H7 (cell line): ENCODE results near the gene SLC15A1. TPM values are rescaled to one million over a fixed set of nuclear protein-coding genes. Genes with fewer than 3 reads are reported as not detected.

Source experiments
- DNase-seq: peaks from one replicate; pipeline ENCODE4 v3.0.0; 2012
- H3K27me3 ChIP-seq: 2 replicates; pipeline ENCODE4 v1.6.0; 2011; ENCODE audit warnings: mild to moderate bottlenecking, low read length; ENCODE audit not compliant: control insufficient read depth, insufficient read depth
- H3K36me3 ChIP-seq: replicated peaks from 2 replicates; pipeline ENCODE4 v1.5.1; 2011; ENCODE audit warnings: low read length; ENCODE audit not compliant: control insufficient read depth, insufficient read depth
- H3K4me3 ChIP-seq: 2 replicates; pipeline ENCODE4 v1.5.1; 2011; ENCODE audit warnings: low read depth, mild to moderate bottlenecking, control low read depth, low read length, moderate library complexity; ENCODE audit not compliant: insufficient read depth
- total RNA-seq: library from RNA; depleted of rRNA; stranded (reverse); fragments of >200 nt; shearing (Covaris generic); gene quantifications from 2 replicates; pipeline ENCODE4 v1.2.3, GENCODE V29; 2014

The SLC15A1 gene
- total RNA-seq, 1 experiment from 2014 or later: 0.62 TPM

DNA sequence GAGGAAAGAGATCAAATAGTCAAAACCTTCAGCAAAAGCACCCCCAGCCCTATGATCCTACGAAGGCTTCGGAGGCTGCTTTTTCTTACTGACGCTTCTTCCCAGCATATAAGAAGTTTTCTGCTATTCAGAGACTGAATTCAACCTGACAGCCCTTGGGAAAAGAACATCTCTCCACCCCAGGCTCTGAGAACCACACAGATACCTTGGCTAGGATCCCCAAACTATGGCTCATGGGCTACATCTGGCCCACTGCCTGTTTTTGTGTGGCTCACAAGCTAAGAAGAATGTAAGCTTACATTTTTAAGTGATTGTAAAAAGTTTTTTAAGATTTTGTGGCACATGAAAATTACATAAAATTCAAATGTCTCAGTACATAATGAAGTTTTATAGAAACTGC, 3.0 kb downstream of the SLC15A1 start:
- Histone ChIP-seq H3K36me3 (no peaks in the 10 kb centered on the region), H3K27me3 (peaks cover 20% of the 10 kb centered on the region), H3K4me3 (no peak overlapping the region)
- no peak for DNase-seq

DNA sequence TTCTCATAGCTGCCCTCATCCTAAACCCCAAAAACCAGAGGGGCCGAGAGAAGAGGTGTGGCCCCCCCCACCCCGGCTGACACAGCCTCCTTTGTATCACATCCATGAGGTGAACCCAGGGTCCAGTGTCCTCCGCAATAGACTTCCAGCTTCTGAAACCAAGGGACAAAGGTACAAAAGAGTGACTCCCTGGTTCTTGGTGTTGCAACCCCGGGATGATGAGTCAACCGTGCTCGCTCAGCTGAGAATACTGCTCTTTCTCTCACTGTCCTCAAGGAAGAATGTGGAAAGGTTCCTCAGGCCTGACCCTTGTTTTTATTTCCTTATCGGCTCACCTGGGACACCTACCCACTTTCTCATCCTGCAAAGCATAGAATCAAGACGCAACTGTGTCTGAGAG, 5.5 kb downstream of the SLC15A1 start:
- H3K4me3 ChIP-seq: no peak overlapping the region
- no peaks in the 10 kb centered on the region for H3K36me3 ChIP-seq
- DNase-seq: no peak
- H3K27me3 ChIP-seq: peaks cover 7% of the 10 kb centered on the region

DNA sequence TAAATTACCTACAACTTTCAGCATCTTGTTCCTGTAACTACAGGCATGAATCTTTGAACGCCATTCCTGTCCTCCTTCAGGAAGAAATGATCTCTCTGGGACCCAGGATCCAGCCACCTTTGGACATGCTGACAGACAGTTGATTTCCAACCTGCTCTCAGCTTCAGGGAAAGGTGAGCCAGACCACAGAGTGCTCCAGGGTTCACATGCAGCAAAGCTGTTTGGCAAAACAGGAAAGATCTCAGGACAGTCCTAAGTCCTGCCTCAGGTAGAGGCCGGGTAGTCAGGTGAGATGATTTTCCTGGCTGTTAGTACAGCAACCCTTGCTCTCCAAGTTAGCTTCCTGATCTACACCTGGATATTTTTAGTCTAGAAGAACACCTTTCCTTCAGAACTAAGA, 9.1 kb downstream of the SLC15A1 start:
- no peak overlapping the region for H3K4me3 ChIP-seq
- H3K36me3 ChIP-seq: no peaks in the 10 kb centered on the region
- H3K27me3 ChIP-seq: no peaks in the 10 kb centered on the region
- DNase-seq: no peak

DNA sequence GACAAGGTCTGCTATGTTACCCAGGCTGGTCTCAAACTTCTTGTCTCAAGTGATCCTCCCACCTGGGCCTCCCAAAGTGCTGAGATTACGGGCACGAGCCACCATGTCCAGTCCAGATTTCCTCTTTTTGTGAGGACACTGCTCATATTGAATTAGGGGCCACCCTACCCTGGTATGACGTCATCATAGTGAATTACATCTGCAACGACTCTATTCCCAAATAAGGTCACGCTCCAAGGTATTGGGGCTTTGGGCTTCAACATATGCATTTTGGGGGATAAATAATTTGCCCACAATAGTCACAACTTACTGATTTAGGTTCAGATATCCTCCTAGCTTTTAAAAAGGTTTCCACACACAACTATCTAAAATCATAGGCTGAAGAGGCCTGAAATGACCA, 9.5 kb downstream of the SLC15A1 start:
- no peaks in the 10 kb centered on the region for H3K27me3 ChIP-seq
- no peaks in the 10 kb centered on the region for H3K36me3 ChIP-seq
- no peak for DNase-seq
- H3K4me3 ChIP-seq: no peak overlapping the region

DNA sequence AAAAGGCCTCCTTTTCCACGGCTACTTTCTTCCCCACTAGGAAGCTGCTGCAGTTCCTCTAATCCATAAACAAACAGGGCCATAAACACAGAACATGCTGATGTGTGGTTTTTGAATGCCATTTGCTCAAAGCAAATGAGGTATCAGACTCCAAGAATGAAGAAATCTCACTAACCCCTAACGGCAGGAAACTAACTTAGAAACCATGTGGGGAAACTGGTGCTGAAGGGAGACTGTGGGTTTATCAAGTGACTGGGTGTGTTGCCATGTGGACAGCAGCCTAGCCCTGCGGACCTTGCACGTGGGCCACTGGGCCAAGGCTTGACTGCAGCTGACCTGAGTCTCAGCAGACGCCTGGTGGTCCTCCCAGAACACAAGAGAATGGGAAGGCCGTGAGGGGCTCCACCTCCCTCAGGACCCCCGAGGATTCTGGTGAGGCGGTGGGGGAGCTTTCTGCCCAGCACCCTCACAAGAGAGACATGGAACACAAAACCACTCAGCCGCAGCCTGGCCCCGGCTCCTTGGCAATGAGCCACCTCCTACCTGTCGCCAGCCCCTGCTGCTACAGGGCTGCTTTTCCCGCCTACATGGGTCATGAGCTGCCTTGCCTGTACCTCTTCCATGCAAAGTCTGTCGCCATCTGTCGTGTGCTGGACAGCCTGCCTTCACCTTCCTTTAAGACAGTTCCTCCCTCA, 10.6 kb downstream of the SLC15A1 start:
- Histone ChIP-seq H3K27me3 (no peaks in the 10 kb centered on the region), H3K36me3 (no peaks in the 10 kb centered on the region), H3K4me3 (no peak overlapping the region)
- no peak for DNase-seq

DNA sequence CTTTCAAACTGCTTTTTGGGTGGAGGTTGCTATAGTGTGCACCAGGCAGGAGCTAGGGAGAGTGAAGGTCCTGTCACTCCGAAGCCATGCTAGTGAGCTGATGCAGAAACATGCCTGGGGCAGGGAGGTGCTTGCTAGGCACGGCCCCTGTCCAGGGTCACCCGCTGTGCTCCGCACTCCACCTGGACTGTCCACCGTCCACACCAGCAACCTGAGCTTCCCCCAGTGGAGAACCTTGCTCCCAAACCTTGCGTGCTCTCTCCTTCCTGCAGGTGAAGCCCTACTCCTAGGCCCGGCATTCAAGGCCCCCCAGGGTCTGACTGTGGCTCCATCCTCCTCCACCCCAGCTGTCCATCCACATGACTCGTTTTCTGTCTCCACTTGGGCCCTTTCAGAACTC, 12.3 kb downstream of the SLC15A1 start:
- DNase-seq: no peak
- Histone ChIP-seq H3K4me3 (no peak overlapping the region), H3K27me3 (no peaks in the 10 kb centered on the region), H3K36me3 (no peaks in the 10 kb centered on the region)

DNA sequence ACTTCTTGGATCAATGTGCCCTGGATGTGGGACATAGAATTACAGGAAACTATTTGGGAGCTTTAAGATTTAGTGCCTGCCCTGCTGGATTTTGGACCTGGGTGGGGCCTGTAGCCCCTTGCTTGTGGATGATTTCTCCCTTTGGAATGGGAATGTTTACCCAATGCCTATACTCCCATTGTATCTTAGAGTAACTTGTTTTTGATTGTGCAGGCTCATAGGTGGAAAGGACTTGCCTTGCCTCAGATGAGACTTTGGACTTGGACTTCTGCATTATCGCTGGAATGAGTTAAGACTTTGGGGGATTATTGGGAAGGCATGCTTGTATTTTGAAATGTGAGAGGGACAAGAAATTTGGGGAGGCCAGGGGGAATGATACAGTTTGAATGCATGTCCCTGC, 13.5 kb downstream of the SLC15A1 start:
- DNase-seq: no peak
- H3K36me3 ChIP-seq: no peaks in the 10 kb centered on the region
- no peaks in the 10 kb centered on the region for H3K27me3 ChIP-seq
- H3K4me3 ChIP-seq: no peak overlapping the region

DNA sequence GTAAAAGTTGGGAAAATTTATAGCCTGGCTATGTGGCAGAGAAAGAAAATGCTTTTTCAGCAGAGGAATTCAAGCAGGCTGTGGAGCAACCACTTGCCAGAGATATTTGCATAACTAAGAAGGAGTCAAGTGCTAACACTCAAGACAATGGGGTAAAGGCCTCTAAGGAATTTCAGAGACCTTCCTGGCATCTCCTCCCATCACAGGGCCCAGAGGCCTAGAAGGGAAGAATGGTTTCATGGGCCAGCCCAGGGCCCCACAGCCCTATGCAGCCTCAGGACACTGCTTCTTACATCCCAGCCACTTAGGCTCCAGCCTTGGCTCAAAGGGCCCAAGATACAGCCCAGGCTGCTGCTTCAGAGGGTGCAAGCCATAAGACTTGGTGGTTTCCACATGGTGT, 14.3 kb downstream of the SLC15A1 start:
- H3K4me3 ChIP-seq: no peak overlapping the region
- H3K36me3 ChIP-seq: no peaks in the 10 kb centered on the region
- H3K27me3 ChIP-seq: no peaks in the 10 kb centered on the region
- no peak for DNase-seq

DNA sequence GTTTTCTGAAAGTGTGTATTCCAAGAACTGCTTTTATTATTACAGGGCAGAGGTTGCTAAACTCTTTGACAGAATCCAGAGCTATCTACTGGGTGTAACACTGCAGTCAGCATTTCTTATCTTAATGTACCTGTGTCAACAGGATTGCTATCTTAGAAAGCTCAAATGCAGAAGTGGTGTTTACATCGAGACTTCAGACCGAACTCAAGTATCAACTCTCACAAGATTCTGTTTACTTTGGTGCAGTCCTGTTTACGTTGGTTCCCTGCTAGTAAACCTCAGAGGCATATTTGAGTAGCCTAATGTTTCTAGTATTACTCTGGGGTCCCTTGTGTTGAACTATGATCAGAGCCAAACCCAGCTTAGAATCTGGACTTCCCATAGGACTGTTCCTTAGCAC, 20.5 kb downstream of the SLC15A1 start:
- no peaks in the 10 kb centered on the region for H3K36me3 ChIP-seq
- DNase-seq: no peak
- no peaks in the 10 kb centered on the region for H3K27me3 ChIP-seq
- no peak overlapping the region for H3K4me3 ChIP-seq

DNA sequence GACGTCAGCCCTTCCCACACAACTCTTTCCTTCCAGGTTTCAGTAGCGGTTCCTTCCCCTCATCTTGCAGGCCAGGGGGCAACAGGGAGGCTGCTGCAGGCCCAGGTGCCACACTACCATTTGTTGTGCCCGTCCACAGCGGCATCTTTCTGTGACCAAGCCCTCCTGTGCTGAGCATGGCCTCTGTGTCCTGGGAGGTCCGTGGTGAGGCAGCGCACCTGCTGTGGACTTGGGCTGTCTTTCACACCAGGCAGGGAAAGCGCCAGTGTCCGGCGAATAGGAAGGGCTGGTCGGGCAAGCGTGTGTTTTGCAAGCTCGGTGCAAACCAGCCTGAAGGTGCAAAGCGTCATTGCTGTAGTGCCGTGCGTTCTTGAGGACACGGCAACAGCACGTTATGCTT, 21.4 kb downstream of the SLC15A1 start:
- Histone ChIP-seq H3K4me3 (no peak overlapping the region), H3K36me3 (no peaks in the 10 kb centered on the region), H3K27me3 (no peaks in the 10 kb centered on the region)
- no peak for DNase-seq

DNA sequence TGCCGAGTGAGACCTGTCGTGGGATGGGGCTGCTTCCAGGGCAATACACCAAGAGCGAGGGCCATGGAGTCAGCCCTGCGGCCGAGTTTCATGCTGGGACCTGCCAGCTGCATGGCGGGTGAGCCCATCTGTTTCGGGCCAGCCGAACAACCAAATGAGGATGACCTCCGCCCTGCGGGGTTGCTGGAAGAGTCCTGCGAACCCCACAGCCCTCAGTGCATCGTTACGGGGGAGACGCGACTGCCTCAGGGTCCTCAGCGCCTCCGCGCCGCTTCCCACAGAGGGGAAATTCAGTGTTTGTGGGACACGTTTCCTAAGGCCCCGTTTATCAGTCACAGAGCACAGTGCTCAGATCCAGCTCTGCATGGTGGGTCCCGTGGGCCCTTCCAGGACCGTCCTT, 22.0 kb downstream of the SLC15A1 start:
- peak; percentile 33 for DNase-seq
- Histone ChIP-seq H3K27me3 (no peaks in the 10 kb centered on the region), H3K4me3 (no peak overlapping the region), H3K36me3 (no peaks in the 10 kb centered on the region)

DNA sequence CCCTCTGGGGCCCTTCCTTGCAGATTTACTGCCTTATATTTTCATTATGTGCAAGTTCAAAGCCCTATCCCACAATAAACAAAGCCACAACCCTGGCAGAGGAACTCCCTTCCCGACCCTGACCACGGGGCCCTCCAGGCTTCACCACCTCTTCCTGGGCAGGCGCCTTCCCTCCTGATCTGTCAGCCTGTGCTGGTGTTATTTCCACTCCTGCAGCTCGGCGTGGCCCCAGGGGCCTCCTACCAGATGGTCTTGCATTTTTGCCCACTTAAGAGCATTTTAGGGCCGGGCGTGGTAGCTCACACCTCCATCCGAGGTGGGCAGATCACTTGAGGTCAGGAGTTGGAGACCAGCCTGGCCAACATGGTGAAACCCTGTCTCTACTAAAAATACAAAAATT, 22.8 kb downstream of the SLC15A1 start:
- no peak for DNase-seq
- Histone ChIP-seq H3K27me3 (no peaks in the 10 kb centered on the region), H3K4me3 (no peak overlapping the region), H3K36me3 (no peaks in the 10 kb centered on the region)

DNA sequence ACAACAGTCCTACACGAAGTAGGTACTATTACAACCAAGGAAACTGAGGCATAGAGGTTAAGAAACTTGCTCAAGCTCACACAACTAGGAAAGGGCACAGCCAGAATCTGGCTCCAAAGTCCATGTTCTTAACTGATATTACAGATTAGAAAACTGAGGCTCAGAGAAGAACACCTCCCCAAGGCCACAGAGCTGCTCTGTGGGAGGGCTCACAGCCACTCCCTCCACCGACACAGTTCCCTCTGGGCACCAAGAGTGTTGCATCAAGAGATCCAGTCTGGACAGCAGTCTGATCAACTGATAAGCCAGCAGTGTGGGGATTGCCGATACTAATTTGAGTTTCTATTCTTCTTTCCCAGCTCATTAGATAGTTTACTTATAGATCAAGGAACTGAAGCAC, 29.5 kb downstream of the SLC15A1 start:
- Histone ChIP-seq H3K4me3 (no peak overlapping the region), H3K27me3 (no peaks in the 10 kb centered on the region), H3K36me3 (no peaks in the 10 kb centered on the region)
- no peak for DNase-seq

DNA sequence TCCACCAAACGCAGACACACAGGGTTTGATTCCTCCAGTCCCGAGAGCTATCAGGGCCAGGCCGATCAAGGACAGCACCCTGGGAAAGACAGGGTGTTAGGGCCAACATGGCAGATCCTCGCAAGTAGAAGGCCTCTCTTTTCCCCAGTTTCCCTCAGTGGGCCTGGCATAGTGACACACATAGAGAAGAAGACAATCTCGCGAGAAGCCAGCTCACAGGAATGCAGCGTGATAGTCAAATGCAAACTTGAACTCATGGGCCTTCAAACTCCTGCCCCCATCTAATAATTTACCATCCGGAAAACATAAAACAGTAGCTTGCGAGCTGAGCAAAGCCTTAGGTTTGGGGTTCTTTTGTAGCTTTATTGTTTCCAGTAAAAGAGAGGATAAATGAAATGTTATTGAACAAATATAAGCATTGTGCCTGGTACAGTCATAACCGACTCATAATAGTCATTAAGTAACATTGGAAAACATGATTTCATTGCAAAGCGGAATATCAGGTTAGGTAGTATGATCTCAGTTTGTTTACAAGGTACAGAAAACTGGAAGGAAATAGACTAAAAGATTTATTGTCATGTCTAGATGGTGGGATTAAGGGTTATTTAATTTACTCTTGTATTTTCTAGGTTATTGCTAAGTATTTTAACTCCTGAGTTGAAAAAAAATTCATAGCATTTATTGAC, 30.5 kb downstream of the SLC15A1 start:
- H3K4me3 ChIP-seq: no peak overlapping the region
- DNase-seq: no peak
- H3K36me3 ChIP-seq: no peaks in the 10 kb centered on the region
- H3K27me3 ChIP-seq: no peaks in the 10 kb centered on the region

DNA sequence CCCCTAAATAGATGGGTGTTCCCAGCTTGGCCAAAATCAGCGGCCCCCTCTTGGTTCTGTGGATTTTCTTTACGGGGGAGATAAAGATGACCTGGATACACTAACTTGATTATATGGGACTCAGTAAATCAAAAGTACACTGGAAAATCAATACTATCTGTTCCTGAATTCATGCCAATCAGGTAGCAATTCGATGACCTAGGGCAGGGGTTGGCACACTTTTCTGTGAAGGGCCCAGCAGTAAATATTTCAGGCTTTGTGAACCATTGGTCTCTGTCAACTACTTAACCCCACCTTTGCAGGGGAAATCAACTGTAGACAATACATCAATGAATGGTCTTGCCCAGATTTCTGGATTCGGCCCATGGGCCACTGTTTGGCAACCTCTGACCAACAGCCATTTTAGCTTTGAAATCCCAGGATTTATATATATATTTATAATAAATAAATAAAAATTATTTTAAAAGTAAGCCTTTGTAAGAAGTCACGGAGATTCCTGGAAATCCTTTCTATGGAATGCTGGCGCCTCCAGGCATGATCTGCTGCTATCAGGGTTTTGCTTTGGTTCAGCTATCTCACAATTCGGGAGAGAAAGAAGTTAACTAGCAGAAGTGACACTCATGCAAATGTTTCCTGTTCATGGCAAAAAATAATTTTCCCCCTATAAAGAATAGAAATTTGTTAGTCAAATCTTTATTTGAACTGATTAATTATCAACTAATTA, 32.8 kb downstream of the SLC15A1 start:
- Histone ChIP-seq H3K4me3 (no peak overlapping the region), H3K36me3 (no peaks in the 10 kb centered on the region), H3K27me3 (no peaks in the 10 kb centered on the region)
- no peak for DNase-seq
